GM19239 (cell line): ENCODE data around the gene HEG1.

Experiments used
- DNase-seq: peaks from one replicate; pipeline ENCODE4 v3.0.0; 2011; ENCODE audit warnings: low spot score; ENCODE audit not compliant: insufficient read length
- FAIRE-seq: peaks from 2 replicates; lab custom pipeline; 2011; peaks lifted over from hg19 to GRCh38; lab: Jason Lieb, UNC

Gene HEG1

DNA sequence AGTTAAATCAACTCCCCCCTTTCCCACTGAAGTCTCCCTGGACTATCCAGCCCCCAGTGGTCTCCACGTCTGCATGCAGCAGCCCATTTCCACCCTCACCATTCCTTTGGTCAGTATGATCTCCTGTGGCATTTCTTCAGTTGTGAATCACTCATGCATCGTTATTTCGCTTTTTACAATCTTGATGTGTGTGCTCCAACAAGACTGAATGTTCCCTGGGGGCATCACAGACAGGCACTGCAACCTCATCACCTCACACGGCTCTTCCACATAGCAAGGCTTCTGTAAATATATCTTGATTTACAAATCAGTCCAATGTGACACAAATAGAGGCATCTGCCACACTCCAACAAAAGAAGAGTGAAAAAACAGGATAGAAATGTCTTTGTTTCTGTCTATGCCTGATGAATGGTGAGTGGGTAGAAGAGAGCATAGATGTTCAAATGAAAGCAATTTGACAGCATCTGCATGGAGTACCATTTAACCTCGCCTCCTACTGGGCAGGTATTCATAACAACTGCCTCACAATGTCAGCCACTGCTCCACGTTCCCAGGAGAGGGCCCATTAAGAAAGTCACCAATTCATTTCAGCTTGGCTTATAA is 5.2 kb downstream of the HEG1 start:
- DNase-seq (no peak), FAIRE-seq (no peak)

DNA sequence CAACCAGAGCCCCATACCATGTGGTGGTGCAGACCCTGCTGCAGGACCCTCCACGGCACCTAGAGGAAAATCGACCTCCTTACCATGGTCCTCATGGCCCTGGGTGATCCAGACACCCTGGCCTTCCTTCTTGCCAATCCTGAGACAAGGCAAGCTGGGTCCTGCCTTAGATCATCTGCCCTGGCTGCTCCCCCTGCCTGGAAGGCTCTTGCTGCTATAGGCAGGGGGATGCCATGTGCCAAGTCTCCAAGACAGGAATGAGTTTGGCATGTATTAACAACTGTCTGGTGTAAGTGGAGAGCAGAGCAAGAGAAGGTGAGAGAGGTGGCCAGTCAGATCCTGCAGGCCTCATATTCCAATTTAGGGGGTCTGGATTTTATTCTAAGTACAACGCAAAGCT is 7.5 kb downstream of the HEG1 start:
- DNase-seq (no peak), FAIRE-seq (no peak)

DNA sequence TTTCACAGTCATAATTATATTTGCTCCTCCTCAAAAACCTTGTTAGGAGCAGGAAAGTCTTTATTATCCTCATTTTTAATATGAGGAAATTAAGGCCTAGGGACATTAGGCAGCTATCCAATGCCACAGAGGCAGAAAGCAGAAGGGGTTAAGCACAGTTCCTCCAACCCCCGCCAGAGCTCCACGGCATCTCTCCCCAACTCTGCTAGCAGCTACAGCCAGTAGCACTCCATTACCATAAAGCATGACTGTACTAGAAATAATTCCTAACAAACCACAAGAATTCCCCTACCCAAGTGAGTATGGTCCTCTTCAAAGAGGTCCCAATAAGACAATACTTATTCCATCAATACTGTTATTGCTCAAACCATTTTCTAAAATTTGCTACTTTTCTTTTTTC is 9.8 kb downstream of the HEG1 start:
- no peak for DNase-seq
- FAIRE-seq, result no peak

DNA sequence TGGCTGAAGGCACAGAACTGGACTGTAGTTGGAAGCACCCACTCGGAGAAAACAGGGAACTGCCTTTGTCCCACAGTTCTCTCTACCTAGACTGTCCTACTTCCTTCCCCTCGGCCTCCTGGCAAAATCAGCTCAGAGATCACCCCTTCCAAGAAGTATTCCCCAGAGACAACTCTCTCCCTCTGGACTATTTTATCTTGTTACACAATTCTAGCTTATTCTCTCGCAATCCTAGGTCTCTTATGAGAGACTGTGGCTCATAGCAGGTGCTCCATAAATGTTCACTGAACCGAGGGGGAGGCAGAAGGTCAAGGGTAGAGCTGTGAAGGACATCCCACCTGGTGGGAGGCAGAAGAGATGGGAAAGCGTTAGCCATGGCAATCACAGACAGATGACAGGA is 10.6 kb downstream of the HEG1 start:
- no peak for FAIRE-seq
- DNase-seq, result no peak

DNA sequence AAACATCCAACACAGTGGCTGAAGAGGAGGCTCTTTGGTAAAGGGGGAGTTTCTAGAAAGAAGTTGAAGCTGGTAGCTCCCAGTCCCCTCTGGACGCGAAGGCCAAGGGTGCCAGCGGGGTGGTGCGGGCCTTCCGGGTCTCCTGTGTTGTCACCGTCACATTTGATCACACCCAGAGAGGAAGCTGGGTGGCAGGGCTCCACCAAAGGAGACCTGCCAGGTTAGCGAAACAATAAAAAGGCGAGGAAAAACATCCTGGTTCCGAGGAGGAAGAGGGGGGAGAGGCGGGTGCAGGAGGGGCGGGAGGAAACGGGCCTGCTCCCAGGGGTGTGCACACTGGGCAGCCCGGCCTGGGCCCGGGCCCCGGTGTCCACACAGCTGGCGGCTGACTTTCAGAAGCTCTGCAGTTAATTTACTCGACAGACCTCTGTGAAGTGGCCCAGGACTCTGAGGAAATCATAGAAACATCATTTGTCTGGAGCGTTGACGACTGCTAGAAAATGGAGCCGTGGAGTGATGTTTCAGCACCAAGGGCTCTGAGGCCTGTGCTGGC is 12.1 kb downstream of the HEG1 start:
- DNase-seq, result no peak
- FAIRE-seq, result no peak

DNA sequence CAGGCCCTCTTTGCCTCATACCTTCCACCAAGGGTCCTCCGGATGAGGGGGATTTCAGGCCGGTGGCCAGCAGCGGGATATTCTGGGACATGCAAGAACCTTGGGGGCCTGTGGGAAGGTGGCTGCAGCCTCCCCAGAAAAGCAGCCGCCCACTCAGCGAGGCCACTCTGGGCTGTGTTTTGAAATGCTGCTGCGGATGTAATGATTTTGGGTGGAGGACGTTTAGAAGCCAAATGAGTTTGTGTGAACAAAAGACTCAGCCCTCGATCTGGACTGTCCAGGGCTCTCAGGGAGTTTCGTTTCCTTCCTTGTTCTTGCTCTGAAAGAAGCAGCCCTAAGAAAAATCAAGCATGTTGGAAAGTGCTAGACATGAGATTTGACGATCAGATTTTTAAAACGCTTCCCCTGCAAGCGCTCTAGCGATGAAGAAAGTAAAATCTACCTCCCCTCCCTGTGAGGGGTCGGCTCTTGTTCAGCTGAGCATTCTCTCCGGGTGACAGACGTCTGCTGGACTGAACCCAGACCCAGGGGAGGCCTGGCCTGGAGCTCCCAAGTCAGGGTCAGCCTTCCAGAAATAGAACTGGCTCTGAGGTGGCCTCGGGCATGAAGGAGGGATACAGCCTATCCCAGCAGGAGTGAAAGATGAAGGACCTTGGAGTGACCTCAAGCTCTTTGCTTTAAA is 12.9 kb downstream of the HEG1 start:
- DNase-seq, result no peak
- no peak for FAIRE-seq

DNA sequence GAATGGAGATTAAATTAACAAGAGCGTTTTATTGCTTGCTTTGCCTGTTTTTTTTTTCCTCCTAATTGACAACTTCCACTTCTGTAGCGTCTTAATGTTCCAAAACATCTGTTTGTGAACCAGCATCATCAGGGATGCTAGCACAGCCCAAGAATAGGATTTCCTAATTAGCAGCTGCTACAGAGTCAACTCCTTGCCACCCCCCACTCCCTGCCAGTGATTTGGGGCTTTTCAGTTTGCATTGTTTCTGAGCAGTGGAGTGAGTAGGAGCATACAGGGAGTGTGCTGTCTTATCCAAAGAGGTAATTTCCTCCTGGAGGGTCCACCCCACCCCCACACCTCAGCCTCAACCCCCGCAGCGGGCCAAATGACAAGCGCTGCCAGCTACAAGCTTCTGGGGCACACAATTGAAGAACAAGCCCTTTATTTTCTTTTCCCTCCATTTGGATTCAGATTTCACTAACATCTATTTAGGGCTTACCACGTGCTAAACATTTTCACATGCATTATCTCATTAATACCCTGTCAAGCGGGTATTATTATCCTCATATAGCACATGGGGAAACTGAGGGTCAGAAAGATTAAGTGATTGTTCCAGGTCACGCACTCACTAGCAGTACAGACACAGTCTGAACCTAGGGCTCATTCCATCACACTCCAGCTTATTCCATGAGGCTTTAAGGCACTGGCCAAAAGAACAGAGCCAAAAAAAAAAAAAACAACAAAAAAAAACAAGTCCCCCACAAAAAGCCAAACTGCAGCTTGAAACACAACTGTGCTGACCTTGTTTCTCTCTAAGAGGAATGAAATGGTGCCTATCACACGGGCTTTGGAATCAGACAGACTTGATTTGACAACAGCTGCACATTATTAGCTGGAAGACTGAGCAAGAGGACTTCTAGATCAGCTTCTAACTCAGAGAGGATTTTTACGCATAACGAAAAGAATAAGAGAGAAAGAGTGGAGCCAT is 16.4 kb downstream of the HEG1 start:
- no peak for FAIRE-seq

DNA sequence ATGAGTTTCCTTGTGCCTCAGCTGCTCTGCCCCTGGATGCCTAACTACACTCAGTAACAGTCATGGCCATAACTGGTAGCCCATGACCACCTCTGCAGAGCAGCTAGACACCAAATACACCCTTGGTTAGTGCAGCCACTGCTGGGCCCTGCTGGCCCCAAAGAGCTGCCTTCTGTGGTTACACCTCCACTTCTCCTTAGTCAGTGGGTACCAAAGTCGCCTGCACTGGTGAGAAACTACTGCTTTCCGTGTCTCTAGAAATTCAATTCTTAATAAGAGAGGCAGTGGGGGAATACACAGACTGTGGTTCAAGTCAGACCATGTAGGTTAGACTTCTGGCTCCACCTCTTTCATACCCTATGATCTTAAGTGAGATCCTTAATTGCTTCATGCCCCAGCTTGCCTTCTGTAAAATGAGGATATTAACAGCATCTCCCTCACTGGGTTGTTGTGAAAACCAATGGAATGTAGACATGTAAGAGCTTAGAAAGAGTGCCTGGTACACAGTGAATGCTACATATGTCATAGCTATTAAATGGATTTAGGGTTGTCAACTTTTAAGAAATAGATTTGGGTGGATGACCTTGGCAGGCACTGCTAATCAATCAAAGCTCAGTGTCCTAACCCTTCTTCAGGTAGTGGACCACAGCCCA is 18.2 kb downstream of the HEG1 start:
- FAIRE-seq, result no peak

More for the DNA sequence above, 16.4 kb downstream of the HEG1 start:
- DNase-seq, result no peak

DNA sequence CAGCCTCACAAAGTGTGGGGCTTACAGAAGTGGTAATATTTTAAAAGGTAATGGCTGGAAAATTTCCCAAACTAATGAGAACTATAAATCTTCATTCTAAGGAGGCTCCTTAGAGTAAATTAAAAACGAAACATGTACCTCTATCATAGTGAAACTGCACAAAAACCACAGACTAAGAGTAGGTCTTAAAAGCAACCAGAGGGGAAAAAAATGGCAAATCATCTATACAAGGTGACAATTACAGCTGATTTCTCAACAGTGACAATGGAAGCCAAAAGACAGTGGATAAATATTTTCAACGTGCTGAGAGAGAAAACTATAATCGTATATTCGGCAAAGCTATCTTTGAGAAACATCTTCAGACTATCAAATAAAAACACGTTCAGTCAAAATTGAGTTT is 20.6 kb downstream of the HEG1 start:
- DNase-seq (no peak), FAIRE-seq (peak; percentile 87)

More for the DNA sequence above, 18.2 kb downstream of the HEG1 start:
- DNase-seq, result no peak

DNA sequence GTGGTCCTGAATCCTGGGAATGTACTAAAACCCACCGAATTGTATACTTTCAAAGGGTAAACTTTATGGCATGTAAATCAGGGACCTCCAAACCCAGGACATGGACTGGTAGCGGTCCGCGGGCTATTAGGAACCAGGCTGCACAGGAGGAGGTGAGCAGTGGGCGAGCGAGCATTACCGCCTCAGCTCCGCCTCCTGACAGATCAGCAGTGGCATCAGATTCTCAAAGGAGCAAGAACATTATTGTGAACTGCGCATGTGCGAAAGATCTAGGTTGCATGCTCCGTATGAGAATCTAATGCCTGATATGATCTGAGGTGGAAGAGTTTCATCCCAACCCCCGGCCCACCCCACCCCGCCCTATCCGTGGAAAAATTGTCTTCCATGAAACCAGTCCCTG is 22.2 kb downstream of the HEG1 start:
- DNase-seq (no peak), FAIRE-seq (no peak)

DNA sequence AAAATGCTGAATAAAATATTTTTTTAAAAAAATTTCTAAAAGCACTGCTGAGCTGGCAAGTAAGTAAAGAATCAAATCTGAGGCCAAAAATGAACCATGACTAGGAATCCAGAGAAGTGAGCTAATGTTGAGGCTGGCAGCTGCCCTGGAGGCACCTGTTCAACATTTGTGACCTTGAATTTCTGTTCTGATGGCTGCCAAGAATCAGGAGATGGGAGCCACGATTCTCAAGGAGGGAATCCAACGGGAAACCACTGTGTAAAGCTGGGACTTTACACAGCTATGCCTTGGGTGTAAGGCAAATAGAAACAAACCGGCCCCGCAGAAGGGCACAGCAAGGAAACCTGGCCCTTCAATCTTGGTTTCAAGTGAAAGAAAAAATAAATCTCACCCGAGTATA is 22.7 kb downstream of the HEG1 start:
- FAIRE-seq, result no peak
- DNase-seq, result no peak

DNA sequence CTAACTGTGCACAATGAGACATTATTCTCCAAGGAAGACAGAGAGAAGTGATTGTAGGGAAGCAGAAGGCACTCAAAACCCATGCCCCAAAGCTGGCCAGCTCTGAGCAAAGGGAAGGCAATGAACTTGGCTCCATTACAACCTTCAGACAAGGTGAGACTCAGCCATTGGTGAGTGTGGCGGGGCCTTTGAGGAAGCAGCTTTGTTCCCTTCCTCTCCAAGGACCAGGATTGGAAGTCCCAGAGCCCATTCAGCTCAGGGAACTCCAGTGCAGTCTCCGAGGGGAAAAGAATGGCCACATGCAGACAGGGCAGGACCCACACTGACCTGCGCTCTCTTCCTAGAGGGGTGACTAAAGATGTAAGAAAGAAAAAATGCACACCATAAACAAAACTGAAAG is 23.1 kb downstream of the HEG1 start:
- FAIRE-seq, result peak; percentile 42
- DNase-seq, result no peak

DNA sequence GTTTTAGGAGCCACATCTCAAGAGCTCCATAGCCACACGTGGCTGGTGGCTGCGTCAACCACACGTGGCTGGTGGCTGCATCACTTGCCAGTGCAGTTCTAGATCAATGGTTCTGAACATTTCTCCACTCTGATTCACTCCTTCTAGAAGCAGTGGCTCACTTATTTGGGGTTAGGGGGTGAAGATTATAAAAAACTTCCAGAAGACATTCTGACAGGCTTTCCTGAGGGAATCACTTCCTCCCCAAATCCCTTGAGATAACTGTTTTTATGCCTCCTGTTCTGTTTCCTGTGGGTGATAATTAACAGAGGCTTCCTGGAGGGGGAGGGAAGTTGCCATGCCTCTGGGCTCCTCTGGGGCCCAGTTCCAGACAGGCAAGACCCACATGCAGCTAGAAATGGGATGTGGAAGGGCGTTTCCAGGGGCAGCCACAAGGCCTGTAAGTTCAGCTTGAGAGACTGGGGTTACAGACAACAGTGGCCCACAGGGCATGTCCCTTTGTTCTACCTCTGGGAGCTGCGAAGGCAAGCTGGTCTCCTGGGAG is 23.6 kb downstream of the HEG1 start:
- peak; percentile 19 for DNase-seq
- FAIRE-seq, result peak; percentile 76

DNA sequence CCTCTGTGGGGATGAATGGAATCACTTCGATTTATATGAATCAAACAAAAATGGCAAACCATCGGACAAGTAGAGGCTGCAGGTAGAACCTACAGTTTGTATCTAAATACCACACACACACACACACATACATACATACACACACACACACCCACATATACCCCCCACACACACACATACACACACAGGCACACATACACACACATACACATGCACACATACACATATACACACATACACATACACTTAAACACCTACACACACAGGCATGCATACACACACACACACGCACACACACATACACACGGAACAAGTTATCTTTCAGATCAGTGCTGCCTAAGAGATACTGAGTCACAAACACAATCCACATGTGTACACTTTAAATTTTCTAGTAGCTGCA is 24.3 kb downstream of the HEG1 start:
- FAIRE-seq, result no peak

DNA sequence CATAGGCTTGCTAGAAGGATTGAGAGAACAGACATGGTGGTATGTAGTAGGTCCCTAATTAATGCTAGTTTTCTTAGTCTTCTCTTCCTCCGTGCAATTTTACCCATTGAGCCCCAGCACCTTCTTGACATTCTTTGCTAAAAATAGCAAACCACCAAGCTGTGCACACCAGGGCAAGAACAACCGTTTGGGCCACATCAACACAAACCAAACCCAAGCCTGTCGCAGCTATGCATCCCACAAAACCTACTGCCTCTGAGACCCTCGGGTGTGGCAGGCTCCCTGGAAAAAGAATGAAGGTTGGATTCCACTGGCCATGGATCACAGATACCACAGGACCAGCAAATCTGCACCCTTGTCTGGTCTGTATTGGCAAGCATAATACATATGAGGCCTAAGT is 27.1 kb downstream of the HEG1 start:
- FAIRE-seq, result no peak
- DNase-seq, result no peak

More for the DNA sequence above, 24.3 kb downstream of the HEG1 start:
- no peak for DNase-seq

DNA sequence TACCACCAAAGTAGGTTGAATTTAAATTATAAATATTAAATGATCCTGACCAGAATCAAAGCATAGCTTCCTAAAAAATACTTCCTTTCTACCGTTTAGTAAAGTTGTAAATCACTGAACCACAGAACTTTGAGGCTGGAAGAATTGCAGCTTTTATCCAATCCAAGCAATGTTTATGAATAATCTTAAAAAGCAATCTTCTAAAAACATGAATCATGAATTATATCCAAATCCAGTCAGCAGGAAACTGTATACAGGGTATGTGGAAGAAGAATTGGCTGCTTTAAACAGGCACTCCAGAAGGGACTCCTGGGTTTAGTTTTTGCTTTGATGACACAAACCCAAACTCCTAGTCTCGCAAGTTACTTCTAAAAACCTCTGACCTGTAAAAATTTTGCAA is 30.2 kb downstream of the HEG1 start:
- DNase-seq (no peak), FAIRE-seq (no peak)

DNA sequence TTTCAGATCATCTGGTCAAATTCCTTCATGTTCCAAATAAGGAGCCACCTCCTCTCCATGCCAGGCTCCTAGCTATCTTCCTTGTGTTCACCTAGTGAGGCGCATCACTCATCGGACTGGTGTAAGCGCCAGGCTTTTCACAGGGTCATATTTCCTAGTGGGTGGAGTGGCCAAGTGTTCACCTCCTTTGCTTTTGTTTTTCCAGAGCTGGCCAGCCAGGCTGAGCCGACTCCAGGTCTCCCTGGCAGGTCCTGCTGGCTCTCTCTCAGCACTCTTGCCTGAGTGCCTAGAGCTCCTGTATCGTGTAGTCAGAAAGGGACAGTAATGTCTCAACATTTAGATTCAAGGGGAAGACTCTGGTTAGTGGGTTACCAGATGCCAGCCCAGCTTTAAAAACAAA is 31.0 kb downstream of the HEG1 start:
- FAIRE-seq (no peak), DNase-seq (no peak)

DNA sequence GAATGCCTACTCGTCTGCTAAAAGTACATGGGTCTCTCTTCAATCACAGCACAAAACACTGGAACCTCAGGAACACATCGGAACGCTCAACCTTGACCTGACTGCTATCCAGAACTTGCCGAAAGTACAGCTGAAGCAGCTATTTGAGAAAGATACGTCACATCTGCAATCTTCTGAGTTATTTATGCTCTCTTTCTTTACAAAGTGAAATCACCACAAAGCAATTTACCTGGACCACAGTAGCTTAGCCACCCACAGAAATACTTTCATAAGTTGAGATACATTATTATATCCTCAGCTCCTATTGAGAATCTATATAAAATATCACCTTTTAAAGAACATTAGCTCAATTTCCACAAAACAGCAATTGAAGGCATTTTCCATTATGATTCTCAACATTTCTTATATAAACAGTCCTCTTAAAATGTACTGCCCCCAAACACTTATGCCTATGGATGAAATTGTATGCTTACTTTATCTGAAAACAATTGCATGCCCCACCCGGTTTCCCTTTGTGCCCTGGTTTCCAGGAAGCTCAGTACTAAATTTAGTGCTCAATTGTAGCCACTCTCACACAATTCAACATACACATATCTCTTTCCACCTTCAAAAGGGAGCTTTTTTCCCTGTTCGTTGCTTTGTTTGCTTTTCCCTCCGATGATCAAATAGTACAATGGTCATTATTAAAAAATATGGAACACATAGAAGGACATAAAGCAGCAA is 31.8 kb downstream of the HEG1 start:
- DNase-seq (no peak), FAIRE-seq (no peak)

DNA sequence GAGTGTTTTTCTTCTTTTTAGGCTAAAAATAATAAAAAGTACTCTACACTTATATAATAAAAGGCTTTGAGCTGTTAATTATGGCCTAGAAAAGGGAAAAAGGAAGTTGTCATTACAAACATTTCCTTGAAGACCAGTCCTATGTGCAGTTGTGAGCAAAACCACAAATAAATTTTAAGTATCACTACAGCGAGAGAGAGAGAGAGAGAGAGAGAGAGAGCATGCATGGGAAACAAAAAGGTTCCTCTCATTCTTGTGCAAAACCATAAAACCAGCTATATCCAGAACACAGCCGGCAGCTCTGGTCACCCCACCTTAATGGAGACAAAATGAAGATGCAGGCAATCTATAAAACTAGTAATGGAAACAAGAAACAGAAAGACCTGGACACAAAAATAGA is 33.6 kb downstream of the HEG1 start:
- FAIRE-seq (no peak), DNase-seq (no peak)
